ENCODE data around the gene MSN.
A peak's percentile ranks its signal among the peaks of the same experiment; 100 is the strongest.

- TF ChIP-seq CTCF (IDR thresholded peaks at IDR 0.05) (no peak), POLR2A (IDR thresholded peaks at IDR 0.05) (no peak), POLR2AphosphoS5 (IDR thresholded peaks at IDR 0.05) (peak in 1 of 2 donors; percentile 26), EP300 (IDR thresholded peaks at IDR 0.05) (no peak)
Measured at GRCh38 chrX:65679071-65679540, 11.7 kb downstream of the MSN start.
